HG02870 (cell line): Measurements from ENCODE around the gene RERE.

Experiments
- ATAC-seq: cut with Tn5 transposase; IDR thresholded peaks from one replicate; pipeline ENCODE4 v1.9.1; 2021; ENCODE audit warnings: mild to moderate bottlenecking, moderate library complexity; ENCODE audit not compliant: unreplicated experiment

Gene RERE

DNA sequence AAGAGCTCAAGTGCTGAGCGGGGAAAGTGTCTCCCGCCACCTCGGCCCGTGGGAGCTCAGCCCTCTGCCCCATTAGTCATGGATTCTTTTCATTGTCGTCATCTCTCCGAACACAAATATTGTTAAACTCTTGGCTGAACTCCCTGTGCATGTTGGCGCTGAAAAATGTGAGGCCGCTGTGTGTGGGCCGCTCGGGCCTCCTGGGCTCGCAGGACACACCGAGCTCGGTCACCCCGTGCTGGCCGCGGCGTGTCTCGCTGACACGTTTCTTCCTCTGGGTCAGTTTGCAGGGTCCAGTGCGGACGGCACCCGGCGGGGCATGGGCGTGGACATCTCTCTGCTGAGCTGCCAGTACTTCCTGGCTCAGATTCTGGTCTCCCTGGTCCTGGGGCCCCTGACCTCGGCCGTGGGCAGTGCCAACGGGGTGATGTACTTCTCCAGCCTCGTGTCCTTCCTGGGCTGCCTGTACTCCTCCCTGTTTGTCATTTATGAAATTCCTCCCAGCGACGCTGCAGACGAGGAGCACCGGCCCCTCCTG lies 473.9 kb downstream of the RERE start:
- no peak for ATAC-seq

DNA sequence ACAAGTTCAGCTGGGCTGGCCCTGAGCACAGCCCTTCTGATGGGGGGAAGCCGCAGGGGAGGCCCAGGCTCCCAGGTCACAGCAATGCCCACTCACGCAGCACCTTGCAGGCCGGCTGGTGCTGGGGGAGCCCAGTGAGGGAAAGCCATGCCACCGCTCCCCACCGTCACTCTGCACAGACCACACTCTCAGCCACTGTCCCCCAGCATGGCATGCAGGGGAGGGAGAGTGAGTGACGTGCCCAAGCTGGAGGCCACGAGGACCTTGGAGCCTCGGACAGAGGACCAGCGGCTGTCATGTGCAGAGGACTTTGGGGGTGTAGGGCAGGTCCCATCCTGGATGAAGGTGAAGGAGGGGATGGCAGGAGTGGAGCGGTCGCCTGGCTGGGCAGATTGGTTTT lies 474.4 kb downstream of the RERE start:
- no peak for ATAC-seq

DNA sequence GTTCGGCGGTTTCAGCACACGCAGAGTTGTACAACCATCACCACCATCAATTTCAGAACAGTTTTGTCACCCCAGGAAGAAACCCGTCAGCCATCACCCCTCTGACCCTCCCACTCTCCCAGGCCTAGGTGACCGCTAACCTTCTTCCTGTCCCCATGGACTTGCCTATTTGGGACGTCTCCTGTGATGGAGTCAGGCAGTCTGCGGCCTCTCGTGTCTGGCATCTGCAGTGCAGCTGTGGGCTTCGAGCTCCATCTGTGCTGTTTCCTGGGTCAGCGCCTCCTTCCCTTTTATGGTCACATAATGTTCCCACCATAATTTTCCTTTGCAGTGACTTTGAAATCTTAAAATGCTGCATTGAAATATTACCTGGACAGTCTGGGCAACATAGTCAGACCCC lies 475.1 kb downstream of the RERE start:
- ATAC-seq: no peak

DNA sequence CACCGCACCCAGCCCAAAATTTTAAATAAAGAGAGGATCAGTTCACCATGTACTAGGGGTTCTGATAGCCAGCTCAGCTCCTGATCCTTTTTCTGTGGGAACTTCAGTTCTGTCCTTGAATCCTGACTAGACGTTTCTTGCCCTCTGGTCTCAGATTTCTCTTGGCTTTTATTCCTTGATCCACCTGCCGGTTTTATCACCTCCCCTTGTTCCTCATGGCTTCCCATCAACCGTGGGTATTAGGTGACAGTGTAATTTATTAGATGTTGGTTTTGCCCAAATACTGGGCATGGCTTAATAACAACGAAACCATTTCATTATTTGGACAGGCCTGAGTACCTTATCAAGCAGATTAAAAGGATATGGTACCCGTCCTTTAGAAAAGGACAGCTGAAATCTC lies 477.0 kb downstream of the RERE start:
- ATAC-seq: no peak

DNA sequence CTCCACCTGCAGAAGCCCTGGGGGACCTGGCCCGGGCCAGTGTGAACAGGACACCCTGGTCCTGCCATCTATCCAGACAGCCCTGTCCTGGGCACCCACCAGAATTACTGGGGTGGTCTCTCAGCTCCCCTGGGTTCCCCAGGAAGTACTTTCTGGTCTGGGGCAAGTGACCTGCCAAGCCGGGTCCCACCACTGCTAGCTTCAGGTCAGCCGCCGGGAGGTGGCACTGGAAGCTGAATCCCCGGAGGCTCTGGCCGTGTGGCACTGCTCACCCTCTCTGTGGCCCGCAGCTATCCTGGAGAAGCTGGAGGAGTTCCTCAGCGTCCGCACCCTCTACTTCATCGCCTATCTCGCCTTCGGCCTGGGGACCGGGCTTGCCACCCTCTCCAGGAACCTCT lies 478.2 kb downstream of the RERE start:
- no peak for ATAC-seq

DNA sequence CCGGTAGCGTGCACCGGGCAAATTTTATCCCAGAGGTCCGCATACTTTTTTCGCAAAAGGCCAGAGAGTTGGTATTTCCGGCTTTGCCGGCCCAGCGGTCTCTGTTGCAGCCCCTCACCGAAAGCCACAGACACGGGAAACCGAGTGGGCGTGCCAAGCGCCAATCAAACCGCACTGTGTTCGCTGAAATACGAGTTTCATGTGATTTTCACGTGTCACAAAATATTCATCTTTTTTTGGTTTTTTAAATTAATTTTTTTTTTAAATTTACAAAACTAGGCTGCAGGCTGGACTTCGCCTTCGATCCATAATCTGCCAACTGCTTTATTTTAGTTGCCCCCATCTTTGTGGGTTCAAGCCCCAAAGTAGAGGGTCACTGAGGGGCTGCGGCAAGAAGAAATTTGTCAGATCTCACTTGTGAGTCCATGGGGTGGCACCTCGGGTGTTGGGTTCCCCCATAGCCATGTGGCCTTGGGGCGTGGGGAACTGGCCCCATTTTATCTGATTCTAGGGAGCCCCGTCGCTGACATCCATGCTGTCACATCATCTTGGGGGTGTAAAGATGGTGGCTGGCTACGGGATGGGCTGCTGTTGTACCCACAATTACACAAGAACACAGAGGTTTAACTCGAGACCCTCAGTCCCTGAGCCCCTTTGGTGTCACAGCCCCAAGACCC lies 478.8 kb downstream of the RERE start:
- no peak for ATAC-seq

DNA sequence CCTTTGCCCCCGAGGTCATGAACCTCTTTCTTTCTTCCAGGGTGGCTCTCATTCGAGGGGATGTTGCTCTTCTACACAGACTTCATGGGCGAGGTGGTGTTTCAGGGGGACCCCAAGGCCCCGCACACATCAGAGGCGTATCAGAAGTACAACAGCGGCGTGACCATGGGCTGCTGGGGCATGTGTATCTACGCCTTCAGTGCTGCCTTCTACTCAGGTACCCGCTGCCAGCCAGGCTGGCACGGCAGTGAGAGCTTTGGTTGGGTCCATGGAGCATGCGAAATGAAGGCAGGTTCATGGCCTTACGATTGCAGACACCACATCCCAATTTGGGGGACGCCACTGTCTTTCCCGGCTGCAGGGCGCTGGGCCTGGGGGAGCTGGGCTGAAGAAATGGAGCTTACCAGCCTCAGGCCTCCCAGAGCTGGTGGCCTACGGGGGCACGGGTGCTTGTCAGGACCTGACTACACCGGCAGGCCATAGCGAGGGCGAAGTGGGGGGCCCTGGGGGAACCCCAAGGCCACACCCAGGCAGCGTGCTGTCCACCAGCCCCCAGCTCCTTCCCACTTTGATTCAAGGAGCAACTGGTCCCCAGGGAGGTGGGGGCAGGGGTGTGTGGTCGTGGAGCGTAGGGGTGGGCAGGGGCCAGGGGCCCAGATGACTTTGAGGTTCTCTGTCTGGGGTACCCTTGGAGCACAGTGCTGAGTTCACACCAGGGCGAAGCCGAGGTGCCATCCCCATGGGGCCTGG lies 479.5 kb downstream of the RERE start:
- ATAC-seq: no peak

DNA sequence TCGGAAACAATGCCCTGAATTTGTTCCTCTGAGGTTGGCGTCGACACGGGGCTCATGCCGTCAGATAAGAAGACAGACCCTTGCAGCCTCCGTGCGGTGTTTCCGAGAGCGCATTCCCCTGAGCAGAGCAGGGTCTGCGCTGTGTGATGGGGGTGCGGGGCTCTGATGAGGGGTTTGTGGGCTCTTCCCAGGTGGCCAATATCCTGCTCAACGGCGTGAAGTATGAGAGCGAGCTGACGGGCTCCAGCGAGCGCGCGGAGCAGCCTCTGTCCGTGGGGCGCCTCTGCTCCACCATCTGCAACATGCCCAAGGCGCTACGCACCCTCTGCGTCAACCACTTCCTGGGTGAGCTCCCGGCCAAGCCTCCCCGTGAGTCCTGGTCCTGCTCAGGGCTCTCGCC lies 482.2 kb downstream of the RERE start:
- ATAC-seq: no peak

DNA sequence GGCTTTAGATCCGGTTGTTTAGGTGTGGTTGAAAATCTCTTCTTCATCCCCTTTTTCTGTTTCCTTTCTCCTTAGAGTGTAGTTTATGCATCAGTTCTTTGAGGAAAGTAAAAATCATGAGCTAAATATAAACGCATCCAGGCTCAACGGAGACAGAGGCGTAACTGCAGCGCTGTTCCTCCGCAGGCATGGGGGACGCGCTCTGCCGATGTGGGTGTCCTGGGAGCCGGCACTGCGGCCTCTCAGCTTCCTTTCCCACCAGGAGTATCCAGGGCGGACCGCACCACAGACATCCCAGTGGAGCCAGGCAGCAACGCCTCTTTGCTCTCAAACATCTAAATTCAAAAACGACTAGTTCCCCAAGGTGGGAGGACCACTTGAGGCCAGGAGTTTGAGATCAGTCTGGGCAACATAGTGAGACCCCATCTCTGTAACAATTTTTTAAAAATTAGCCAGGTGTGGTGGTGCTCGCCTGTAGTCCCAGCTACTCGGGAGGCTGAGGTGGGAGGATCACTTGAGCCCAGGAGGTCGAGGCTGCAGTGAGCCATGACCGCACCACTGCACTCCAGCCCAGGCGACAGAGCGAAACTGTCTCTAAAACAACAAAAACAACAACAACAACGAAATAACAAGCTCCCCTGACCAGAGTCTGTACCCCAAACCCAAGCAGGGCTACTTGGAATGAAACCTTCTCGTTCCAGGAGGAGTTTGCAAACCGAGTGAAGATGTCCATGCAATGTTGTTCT lies 483.2 kb downstream of the RERE start:
- ATAC-seq: no peak

DNA sequence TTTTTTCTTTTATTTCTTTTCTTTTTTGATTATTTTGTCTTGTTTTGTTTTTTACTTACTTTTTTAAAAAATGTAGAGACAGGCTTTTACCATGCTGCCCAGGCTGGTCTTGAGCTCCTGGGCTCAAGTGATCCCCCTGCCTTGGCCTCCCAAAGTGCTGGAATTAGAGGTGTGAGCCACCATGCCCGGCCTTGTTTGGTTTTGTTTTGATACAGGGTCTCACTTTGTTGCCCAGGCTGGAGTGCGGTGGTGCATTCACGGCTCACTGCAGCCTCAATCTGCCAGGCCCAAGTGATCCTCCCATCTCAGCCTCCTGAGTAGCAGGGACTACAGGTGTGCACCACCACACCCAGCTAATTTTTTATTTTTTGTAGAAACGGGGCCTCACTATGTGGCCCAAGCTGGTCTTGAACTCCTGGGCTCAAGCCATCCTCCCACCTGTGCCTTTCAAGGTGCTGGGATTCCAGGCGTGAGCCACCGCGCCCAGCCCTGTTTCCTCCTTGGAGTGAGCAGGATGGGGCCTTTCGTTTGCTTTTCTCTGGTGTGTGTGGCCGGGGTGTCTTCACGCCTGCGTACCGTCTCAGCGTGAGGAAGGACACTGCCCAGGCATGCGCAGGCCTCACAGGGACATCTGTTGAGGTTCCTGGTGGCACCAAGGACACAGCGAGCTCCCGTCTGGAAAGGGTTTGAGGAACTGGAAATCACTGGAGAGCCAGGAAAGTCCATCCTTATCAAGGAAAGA lies 484.0 kb downstream of the RERE start:
- no peak for ATAC-seq

DNA sequence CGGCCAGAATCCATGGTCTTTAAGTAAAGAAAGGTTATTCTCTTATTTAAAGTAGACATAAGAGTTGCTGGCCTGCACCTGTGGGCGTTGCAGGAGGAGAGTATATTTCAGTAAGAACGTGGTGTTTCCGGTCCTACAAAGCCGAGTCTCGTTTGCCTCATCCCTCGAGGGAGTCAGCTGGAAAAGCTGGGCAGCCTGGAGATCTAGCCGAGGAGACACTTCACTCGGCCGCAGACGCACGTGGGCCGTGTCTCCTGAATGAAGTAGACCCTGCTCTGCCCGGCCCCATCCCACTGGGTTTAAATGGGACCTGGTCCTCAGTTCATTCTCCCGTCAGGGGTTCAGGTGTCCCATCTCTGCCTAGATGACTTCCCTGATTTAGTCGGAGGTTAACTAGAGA lies 484.6 kb downstream of the RERE start:
- ATAC-seq: no peak

DNA sequence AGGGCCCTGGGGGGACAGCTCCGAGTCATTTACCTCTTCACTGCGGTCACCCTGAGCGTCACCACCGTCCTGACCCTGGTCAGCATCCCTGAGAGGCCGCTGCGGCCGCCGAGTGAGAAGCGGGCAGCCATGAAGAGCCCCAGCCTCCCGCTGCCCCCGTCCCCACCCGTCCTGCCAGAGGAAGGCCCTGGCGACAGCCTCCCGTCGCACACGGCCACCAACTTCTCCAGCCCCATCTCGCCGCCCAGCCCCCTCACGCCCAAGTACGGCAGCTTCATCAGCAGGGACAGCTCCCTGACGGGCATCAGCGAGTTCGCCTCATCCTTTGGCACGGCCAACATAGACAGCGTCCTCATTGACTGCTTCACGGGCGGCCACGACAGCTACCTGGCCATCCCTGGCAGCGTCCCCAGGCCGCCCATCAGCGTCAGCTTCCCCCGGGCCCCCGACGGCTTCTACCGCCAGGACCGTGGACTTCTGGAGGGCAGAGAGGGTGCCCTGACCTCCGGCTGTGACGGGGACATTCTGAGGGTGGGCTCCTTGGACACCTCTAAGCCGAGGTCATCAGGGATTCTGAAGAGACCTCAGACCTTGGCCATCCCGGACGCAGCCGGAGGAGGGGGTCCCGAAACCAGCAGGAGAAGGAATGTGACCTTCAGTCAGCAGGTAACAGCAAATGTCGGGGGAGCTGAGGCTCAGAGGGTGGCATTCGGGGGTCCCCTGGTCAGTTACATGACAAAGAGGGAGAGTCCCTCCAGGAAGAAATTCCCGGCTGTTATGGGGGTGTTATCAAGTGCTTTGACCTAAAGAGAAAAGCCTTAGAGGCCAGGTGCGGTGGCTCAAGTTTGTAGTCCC lies 486.9 kb downstream of the RERE start:
- no peak for ATAC-seq

DNA sequence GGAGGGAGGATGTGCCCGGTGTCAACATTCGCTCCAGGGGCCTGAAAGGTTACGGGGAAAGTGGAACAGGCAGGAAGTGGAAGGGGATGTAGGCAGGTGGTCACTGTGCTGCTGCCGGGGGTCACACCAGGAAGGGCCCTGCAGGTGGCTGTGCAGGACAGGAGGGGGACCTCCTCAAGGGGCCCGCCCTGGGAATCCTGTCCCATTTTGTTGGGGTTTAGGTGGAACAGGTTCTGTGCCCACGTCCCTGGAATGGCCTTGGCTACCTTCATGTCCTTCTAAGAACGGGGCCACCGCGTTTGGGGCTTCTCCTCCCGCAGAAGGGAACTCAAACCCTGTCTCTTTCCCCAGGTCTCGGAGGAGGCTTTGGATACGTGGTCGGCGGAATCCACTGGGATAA lies 487.6 kb downstream of the RERE start:
- no peak for ATAC-seq

DNA sequence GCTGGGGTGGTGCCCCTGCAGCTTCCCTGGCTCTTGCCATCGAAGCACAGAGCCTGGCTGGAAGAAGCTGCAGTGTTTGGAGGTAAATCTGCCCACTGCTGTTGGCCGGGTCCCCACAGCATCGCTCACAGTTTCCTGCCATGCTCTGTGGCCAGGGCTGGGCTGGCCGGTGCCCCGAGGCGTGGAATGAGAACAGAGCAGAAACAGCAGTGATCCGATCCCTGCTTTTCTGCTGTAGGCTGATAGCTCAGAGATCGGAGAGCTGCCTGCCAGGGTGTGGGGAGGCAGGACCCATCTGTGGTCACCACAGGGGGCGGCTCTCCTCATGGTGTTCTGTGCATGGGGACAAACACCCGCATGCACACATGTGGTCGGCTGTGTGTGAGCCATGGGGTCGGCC lies 488.0 kb downstream of the RERE start:
- no peak for ATAC-seq

DNA sequence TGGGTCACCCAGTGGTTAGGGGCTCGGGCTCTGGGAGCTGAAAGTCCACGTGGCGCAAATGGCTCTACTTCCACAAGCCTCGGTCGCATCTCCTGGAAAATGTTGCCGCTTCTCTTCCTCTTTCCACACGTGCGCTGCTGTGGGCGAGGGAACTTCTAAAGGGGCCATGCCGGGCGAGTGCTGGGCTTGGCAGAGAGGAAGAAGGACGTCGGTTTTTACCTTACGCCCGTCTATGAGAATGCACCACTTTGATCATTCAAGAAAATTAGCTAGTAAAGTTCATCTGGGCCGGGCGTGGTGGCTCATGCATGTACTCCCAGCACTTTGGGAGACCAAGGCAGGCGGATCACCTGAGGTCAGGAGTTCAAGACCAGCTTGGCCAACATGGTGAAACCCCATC lies 489.2 kb downstream of the RERE start:
- no peak for ATAC-seq

DNA sequence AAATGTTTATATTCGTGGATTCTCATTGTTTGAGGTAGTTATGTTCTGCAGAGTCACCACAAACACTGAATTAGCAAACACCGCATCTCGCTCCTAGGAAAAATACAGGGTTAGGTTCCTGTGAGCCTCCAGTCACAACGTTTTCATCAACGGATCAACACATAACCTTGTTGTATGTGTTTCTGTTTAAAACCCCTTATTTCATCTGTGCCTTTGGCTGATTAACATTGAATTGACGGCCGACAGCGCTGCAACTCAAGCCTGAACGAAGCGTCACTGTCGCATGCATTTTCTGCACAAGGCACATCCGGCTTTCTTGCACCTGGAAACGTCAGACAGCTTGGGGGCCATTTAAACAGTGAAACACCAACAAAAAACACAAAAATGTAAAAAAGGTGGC lies 491.2 kb downstream of the RERE start:
- ATAC-seq: no peak

DNA sequence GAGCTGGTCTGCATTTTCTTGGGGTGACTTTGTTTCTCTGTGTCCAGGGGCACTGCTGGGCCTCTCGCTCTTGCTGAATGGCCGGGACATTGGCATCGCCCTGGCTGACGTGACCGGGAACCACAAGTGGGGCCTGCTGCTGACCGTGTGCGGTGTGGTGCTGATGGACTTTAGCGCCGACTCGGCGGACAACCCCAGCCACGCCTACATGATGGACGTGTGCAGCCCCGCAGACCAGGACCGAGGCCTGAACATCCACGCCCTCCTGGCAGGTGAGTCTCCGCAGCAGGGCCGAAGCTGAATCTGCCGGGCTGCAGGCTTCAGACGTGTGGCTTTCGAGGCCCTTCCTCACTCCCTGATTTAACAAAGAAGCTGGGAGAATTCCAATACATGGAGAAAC lies 491.7 kb downstream of the RERE start:
- no peak for ATAC-seq

DNA sequence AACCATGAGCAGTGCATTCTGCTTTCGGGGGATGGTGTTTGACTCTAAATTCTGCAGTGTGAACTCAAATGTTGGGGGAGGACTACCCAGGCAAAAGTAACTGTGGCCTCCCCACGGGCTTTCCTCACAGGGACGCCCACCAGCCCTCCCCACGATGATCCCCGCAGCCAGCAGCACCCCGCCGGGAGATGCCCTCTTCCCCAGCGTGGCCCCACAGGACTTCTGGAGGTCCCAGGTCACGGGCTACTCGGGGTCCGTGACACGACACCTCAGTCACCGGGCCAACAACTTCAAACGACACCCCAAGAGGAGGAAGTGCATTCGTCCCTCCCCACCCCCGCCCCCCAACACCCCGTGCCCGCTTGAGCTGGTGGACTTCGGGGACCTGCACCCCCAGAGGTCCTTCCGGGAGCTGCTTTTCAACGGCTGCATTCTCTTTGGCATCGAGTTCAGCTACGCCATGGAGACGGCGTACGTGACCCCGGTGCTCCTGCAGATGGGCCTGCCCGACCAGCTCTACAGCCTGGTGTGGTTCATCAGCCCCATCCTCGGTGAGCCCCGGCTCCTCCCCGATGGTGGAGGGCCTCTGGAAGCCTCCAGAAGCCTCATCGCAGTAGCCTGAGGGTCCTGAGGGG lies 493.1 kb downstream of the RERE start:
- no peak for ATAC-seq

DNA sequence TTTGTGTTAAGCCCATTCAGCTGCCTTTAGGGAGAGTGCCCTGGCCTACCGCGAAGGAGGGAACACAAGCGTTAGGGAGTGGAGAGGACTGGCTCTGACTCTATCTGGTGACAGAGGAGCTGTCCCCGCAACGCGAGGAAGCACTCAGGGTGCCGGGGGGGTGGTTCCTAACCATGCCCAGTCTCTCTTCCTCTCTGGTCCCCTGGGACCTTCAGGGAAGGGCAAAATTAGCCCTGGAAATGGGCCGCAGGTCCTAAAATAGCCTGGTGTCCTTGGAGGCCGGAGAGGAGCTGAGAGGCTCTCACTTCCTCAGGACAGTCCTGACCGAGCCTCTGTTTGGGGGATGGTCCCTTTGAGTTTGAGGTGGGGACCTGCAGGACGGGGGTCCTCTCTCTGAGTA lies 493.7 kb downstream of the RERE start:
- no peak for ATAC-seq

DNA sequence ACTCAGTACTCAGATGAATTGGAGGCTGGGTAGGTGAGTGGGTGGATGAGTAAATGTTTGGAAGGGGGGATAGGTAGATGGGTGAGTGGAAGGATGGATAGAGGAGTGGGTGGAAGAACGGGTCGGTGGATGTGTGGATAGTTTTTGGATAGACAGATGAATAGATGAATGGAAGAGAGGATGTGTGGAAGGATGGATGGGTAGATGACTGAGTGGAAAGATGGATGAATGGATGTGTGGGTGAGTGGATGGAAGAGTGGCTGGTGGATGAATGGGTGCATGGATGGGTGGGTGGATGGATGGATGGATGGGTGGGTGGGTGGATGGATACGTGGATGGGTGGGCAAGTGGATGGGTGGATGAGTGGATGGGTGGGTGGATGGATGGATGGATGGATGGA lies 495.8 kb downstream of the RERE start:
- no peak for ATAC-seq
